ENCODE results near the gene TDRD9.

The TDRD9 gene

DNA sequence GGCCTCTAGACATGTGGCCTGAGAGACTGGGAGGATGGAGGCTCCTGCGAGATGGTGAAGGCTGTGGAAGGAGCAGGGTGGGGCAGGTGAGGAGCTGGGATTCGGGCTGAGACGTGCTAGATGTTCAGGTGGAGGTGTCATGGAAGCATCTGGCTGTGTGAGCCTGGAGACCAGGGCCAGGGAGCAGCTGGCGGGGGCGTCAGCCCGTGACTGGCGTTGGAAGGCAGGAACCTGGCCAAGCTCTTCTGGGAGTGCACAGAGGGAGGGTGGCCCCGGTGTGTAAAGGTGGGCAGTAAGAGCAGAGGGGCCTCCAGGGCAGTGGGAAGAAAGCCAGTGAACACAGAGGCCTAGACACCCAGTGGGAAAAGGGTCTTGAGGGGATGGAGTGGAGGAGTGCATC is 69.1 kb downstream of the TDRD9 start:
- no peak for DNase-seq

DNA sequence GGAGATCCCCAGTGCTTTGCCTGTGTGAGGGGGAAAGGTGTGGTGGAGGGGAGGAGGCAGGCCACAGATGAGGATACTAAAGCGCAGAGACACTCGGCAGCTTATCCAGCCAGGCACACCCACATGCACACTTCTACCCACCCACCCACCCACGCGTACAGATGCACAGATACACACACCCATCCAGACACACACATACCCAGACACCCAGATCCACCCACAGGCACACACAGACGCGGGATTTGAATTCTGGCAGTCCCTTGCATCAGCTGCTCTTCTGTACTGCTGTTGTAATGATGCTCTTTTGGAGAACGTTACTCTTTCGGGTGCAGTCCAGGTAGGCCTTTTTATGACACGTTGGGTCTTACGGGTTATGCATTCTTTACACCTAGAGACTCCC is 69.8 kb downstream of the TDRD9 start:
- no peak for DNase-seq

DNA sequence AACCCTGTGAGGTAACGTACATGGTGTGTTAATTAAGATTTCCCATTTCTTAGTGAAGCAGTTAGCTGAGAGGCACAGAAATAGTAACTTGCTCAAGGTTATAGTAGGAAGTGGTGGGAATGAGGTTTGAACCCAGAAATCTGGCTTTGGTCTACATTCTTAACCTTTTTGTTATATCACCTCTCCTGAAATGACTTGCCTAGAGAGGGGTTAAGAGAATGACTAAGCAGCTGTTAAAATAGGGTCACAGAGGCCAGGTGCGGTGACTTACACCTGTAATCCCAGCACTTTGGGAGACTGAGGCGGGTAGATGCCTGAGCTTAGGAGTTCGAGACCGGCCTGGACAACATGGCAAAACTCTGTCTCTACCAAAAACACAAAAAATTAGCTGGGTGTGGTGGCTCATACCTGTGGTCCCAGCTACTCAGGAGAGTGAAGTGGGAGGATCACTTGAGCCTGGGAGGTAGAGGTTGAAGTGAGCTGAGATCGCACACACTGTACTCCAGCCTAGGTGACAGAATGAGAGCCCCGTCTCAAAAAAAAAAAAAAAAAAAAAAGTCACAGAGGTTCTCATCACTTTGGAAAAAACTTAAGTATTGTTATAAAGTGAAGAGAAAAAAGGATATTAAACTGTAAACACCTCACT is 71.7 kb downstream of the TDRD9 start:
- DNase-seq = no peak

DNA sequence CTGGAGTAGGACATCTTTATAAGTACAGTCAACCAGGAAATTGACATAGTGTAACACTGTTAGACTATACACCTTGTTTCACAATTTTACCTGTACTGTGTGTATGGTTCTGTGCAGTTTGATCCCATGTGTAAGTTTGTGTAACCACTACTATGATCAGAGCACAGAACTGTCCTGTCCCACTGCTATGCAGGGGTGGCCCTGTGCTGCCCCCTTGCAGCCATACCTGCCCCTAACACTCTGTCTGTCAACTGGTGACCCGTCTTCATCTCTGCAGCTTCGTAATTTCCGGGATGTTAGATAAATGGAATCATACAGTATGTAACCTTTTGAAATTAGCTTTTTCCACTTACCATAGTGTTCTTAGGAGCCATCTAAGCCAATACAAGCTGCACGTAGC is 72.7 kb downstream of the TDRD9 start:
- peak; percentile 5 for DNase-seq

DNA sequence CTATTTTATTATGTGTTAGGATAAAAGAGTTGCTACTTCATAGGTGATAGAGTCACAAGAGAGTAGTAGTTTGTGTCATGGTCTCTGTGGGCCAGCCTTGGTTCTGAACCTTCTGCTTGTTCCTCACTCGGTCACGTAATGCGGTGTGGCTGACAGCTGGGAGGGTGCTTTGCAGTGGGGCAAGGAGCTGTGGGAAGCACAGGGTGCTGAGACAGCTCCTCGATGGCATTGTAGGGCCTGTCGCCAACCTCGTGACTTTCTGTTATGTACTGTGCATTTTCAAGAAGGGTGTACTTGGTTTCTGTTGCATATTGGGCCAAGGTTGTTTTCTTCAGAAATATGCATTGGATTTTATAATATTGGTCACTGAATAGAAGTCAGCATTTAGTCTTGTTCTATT is 75.4 kb downstream of the TDRD9 start:
- no peak for DNase-seq

DNA sequence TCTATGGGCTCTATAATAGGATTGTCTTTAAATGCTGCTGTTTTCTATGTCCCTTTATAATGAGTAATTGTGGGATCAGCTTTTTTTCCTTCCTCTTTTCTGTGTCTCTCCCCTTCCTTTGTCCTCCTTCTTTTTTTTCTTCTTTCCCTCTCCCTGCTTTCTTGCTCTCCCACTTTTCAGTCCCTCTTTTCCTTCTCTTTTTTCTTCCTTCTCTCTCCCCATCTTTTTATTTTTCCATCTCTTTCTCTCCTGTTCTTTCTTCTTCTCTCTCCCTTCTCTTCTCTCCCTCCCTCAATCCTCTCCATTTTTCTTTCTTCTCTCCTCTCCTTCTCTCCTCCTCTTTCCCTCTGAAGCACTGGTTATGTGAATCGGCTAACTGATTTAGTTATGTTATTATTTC is 76.6 kb downstream of the TDRD9 start:
- DNase-seq = no peak

DNA sequence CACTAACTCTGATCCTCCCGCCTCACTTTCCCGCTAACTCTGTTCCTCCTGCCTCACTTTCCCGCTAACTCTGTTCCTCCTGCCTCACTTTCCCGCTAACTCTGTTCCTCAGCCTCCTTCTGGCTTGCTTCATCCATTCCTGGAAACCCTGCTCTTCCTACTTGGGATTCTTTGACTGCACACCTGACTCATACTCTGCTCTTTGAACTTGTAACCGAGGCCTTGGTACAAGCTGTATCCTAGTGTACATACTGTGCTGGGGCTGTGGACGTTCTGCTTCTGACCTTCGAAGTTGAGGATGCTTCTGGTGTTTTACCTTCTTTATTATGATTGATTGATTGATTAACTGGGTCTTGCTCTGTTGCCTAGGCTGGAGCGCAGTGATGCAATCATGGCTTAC is 77.2 kb downstream of the TDRD9 start:
- no peak for DNase-seq

DNA sequence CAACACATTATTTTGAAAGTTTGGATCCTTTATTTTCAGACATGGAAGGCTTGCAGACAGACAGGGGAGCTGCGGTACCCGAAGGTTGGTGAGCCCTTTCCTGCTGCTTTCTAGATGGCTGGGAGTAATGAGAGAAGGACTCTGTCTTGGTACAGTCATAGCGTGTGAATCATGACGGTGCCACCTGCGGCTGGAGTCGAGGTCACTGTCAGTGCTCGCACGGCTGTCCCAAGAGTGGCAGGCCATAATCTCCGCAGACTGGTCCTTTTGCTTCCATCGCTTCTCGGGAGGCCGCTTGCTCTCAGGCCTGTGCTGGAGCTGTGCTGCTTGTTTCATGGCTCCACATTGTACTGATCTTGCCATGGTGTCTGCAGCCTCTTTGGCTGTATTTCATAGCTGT is 78.9 kb downstream of the TDRD9 start:
- no peak for DNase-seq

DNA sequence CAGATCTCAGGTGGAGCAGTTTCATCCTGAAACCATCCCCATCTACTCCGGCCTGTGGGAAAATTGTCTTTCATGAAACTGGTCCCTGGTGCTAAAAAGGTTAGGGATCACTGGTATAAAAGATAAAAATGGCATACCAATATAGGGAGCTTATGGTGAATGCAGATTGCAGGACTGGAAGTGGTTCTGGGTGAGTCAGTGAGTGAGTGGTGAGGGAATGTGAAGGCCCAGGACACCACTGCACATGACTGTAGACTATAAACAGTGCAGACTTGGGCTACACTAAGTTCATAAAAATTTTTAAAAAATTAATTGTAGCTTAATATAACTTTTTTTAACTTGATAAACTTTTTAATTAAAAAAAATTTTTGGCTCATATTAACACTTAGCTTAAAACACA is 81.0 kb downstream of the TDRD9 start:
- DNase-seq = no peak

DNA sequence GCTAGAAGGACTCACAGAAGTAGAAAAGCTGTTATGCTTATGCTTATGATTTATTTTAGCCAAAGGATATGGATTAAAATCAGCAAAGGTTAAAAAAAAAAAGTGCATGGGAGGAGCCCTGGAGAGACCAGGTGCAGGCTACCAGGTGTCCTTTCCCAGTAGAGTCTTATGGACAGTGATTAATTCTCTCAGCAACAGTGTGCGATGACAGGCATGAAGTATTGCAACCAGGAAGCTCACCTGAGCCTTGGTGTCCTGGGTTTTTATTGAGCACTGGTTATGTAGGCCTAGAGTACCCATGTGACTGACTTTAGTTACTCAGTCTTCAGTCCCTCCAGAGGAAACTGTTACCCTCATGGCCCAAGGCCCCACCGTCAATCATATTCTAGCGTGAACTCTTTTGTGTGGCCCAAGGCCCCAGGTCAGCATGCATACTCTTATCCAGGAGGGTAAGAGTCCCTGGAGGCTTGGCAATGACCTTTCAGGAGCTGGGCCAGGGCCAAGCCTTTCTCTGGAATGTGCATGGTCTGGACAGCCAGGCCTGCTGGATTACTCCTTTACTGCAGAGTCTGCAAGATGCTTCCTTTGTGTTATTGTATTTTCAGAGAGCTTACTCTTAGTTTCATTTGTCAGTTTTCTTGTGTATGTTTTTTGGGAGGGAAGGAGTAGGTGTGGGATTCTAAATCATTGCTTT is 83.7 kb downstream of the TDRD9 start:
- DNase-seq = no peak

DNA sequence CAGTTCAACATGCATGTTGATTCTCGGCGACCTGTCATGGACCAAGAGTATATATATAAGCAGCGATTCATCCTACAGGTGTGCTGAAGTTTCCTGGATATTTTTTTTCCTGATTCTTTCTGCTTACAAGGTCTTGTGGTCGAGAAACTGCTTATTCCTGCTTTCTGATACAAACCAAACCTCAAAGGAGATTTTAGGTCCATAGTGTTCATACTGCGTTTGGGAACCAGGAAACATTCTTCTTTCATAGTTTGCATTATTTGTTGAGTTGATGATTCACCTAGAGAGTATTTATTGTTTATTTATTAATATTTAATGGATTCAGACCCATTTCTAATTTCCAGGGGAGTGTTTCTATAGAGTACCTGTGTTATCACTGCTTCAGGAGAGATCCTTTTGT is 86.5 kb downstream of the TDRD9 start:
- DNase-seq = no peak

DNA sequence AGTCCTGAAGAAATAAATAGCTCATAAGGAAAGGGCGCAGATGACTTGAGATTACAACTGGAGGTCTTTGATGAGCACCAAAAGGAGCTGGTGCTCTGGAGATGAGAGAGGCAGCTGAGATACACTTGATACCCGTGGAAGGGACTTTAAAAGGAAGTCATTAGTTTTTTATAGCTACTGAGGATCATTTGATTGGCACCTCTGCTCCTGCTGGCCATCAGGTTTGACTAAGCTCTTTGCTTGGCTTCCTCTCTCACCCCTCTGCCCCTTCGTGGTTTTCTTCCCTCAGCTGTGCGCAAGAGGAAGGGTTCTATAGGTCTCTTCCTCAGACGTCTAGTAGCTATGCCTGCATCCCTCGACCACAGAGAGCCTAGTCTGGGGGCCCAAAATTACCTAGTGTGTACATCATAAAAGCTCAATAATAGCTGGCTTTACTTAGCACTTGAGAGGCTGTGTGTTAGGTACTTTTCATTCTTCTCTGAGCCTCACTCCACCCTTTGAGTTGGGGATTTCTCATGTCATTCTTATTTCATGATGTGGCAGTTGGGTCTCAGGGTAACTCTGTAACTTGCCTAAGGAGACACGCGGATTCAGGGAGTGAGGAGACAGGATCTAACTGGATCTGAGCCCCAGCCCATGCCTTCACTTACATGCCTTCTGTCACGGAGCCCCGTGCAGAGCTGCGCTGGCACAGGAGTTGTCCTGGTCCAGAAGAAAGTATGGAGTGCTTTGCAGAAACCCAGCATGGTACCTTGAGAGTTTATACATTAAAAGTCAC is 88.8 kb downstream of the TDRD9 start:
- no peak for DNase-seq

DNA sequence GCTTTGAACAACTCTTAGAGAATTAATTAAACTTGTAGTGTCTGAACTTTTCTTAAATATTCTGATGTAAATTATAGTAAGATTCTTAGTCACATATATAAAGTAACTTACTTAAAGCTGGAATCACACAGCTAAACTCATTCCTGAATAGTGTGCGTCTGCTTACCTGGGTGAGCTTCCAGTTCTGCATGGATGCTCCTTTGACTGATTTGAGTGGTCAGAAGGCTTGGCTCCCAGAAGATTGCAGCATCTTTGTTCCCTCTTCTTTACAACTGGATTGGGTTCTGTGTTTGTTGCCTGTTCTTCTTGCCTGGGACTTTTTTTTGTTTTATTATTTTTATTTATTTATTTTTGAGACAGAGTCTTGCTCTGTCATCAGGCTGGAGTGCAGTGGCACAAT is 90.8 kb downstream of the TDRD9 start:
- no peak for DNase-seq

DNA sequence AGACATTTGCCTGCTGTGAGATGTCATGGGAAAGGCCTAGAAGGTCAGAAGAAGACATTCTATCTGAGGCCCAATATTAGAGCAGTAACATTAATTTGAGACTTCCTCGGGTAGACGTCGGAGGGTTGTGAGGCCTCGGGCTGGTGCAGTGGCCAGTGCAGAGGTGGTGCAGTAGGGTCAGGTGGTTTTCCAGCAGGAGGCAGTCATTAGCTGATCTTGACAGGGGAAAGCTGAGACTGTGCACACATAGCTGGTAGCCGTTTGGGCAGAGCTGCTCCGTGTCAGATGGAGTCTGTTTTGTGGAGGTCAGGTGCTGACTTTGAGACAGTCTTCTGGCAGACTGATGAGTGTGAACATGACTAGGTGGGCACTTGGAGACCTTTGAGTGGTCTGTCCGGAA is 91.5 kb downstream of the TDRD9 start:
- DNase-seq = no peak

DNA sequence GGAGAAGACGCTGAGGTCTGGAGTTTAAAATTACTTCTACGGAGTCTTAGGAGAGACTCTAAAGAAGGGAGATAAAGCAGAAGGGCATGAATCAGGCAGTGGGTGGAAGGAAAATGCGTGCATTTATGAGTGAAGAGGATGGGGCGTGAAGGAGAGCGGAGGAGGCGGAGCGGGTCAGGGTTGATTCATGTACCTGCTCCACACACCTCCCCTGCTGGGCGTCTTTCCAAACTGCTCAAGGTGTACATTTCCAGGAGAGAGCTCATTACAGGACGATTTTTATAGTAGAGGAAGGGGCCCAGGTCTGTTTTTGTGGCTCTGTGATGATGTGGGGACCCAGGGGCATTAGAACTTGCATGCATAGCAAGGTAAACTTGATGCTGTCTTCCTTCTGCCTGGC is 92.2 kb downstream of the TDRD9 start:
- no peak for DNase-seq

DNA sequence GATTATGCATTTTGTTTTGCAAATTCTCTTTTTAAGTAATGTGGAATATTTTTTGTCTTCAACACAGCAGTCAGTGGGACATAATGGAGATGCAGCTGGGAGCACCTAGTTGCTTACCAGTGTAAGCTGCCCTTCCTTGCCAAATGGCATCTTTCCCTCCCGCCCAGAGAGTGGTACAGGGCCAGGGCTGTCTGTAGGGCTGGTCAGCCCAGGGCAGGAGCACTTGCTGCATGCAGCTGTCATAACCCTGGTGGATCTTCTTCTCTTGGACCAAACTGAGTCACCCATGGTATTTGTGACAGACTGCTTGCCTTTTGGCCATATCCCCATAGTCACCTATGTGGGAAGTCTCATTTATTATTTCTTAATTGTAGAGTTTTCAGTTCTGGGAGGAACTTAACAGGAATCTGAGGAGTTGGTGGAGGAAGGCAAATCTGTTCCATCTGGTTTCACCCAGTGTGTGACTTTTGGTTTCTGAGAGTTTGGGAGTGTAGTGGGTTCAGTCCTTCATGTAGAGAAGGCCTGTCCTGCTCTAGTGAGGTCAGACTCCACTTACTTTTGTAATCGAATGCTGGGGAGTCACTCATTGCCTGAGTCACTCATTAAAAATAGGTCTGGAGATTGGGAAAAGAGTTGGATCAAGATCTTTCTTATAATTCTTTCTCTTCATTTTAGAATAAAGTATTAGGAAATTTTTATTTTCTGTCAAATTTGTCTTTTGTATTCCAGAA is 95.2 kb downstream of the TDRD9 start:
- DNase-seq = no peak

DNA sequence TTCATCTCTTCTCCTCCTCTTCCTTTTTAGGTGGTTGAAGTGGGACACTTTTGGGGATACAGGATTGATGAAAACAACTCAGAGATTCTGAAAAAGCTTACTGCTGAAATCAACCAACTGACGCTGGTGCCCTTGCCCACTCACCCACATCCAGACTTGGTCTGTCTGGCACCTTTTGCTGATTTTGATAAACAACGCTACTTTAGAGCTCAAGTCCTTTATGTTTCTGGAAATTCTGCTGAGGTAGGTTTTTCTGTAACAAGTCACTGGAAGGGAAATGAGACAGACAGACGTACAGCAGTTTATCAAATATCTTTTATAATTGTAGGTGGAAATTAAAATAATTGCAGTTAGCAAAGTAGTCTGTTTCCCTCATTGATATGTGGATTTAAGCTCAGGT is 97.3 kb downstream of the TDRD9 start:
- no peak for DNase-seq

DNA sequence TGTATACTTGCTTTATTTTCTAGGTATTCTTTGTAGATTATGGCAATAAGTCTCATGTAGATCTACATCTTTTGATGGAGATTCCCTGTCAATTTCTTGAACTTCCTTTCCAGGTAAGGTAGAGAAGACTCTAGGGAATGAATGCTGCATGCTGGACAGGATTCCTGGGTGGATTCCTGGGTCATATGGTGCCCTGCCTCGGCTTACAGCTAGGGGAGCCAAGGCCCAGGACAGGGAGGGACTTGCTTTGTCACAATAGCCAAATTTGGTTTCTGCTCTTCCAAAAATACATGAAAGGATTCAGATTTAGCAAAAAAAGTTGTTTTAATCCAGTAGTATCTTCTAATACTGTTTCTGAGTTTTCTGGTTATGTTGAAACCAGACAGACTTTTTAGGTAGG is 97.8 kb downstream of the TDRD9 start:
- no peak for DNase-seq

DNA sequence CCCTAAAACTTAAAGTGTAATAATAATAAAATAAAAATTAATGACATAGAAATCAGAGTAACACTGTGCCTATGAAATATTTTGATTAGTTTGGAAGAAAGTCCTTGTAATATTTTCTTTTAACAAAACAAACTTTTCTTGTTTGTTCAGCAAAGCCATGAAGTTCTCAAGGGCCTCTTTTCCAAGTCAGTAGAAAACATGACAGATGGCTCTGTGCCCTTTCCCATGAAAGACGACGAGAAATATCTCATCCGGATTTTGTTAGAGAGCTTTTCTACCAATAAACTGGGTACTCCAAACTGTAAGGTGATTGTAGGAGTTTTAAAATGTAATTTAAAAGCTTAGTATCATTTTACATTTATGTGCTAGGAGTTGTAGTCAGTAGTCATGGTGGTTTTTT is 102.7 kb downstream of the TDRD9 start:
- DNase-seq = no peak

DNA sequence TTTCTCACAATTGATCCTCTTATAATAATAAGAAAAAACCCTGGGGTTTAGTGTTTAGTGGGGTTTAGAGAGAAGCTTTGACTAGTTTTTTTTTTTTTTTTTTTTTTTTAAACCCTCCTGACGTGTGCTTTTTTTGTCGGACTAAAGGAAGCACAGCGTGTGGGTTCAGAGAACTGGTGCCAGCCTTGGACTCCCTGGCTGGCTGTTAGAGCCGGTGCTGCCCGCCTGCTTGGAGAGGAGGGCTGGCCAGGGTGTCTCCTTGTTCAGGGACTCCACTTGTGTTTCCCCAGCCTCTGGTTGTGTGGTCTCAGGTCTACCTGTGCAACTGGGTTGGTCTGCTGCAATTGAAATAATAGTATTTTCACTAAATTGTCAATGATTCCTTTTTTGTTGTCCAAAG is 103.1 kb downstream of the TDRD9 start:
- no peak for DNase-seq

DNA sequence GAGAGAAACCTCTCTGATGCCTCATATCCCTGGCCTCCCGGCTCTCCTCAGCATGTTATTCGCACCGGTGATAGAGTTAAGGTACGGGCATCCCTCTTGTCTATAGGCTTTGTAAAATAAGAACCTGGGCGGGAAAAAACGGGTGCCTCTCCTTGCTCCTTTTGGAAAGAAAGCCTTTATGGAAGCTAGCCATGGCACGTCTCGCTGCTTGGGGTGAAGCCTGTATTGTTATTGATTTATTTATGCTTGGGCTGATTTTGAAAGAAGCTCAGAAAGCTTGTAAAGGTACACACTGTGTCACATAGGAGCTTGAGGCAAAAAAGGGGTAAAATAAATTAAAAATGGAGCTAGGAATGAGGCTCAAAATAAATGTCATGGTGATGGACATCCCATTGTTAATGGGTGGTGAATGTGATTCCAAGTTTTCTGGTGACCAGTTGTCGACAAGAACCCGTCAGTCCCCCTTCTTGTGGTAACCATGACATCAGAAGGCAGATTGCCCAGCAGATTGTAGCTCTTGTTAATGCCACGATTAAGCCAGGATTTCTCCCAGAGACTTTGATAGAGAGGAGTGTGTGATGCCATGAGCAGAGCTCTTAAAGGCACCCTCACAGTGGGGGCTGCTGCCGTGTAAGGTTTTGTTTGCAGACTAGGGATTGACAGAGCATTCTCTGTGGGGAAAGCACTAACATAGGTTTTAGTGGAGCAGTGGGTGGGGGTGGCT is 106.9 kb downstream of the TDRD9 start:
- no peak for DNase-seq

DNA sequence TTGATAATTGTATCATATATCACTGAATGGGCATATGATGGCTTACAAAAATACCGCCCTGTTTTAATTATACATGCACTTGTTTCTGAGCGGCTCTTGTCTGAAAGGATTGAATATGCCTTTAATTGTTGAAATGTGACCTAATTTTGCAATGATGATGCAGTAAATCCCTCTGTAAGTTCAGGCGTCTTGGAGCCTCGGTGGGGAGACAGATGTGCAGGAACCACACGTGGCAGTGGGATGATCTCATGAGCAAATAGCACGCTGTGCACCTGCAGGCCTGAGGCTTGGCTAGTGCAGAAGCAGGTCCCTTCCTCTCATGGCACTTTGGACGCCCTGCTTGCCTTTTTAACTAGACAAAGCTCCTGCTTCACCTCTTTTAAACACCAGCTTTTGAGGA is 108.0 kb downstream of the TDRD9 start:
- DNase-seq = no peak

DNA sequence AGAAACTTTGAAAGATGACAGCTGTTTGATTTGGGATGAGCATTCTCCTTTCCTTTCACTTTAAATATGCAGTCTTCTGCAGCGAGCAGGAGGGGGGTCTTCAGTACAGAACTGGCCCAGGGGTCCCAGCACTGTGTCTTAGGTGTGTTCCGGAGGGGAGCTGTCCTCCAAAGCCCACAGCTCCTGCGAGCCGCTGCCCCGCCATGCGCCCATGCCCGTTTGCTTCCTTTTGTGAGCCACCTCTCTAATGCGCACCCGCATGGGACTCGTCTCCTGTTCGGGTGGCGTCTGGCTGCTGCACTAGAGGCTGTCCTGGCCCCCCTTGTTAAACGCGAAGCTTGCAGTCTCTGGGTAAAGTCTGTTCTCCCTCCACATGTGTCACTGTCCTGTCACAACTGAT is 108.8 kb downstream of the TDRD9 start:
- no peak for DNase-seq
